ENCODE results near the gene BMP2K.
"Not testable (repeated sequence)": the region's sequence is repeated elsewhere in the genome, so short reads cannot be mapped to it uniquely, and the experiment has no call there.

Gene BMP2K

GRCh38 chr4:78839676-78840075 lies 63.5 kb downstream of the BMP2K start:
- not testable (repeated sequence) for H3K4me3 ChIP-seq (ENCODE audit: low read length); H3K9me3 ChIP-seq (ENCODE audit: control insufficient read depth, low read depth, low read length); H3K9ac ChIP-seq (ENCODE audit: low read length); H3K27me3 ChIP-seq (ENCODE audit: control insufficient read depth, insufficient read depth, low read length); H3K27ac ChIP-seq (ENCODE audit: low read length); H3K36me3 ChIP-seq (ENCODE audit: control insufficient read depth, low read depth, low read length); H3K4me1 ChIP-seq (ENCODE audit: control insufficient read depth, low read depth, low read length)

GRCh38 chr4:78840286-78840685 lies 64.1 kb downstream of the BMP2K start:
- H3K36me3 ChIP-seq (ENCODE audit: control insufficient read depth, low read depth, low read length); H3K4me3 ChIP-seq (ENCODE audit: low read length); H3K27me3 ChIP-seq (ENCODE audit: control insufficient read depth, insufficient read depth, low read length); H3K27ac ChIP-seq (ENCODE audit: low read length); H3K9me3 ChIP-seq (ENCODE audit: control insufficient read depth, low read depth, low read length); H3K9ac ChIP-seq (ENCODE audit: low read length); H3K4me1 ChIP-seq (ENCODE audit: control insufficient read depth, low read depth, low read length): not testable (repeated sequence)

- H3K27ac ChIP-seq (ENCODE audit: low read length): no peak overlapping the region
- no peak overlapping the region for H3K4me3 ChIP-seq (ENCODE audit: low read length)
- H3K36me3 ChIP-seq (ENCODE audit: control insufficient read depth, low read depth, low read length): peaks cover 5% of the 10 kb centered on the region
- no peaks in the 10 kb centered on the region for H3K4me1 ChIP-seq (ENCODE audit: control insufficient read depth, low read depth, low read length)
- H3K27me3 ChIP-seq (ENCODE audit: control insufficient read depth, insufficient read depth, low read length): no peaks in the 10 kb centered on the region
- H3K9ac ChIP-seq (ENCODE audit: low read length): no peak overlapping the region
- H3K9me3 ChIP-seq (ENCODE audit: control insufficient read depth, low read depth, low read length): no peaks in the 10 kb centered on the region
These were observed 69.3 kb downstream of the BMP2K start for GRCh38 chr4:78845472-78845871.

- Histone ChIP-seq H3K9ac (ENCODE audit: low read length) (no peak overlapping the region), H3K27me3 (ENCODE audit: control insufficient read depth, insufficient read depth, low read length) (no peaks in the 10 kb centered on the region), H3K4me1 (ENCODE audit: control insufficient read depth, low read depth, low read length) (no peaks in the 10 kb centered on the region), H3K27ac (ENCODE audit: low read length) (no peak overlapping the region), H3K36me3 (ENCODE audit: control insufficient read depth, low read depth, low read length) (peaks cover 5% of the 10 kb centered on the region), H3K4me3 (ENCODE audit: low read length) (no peak overlapping the region), H3K9me3 (ENCODE audit: control insufficient read depth, low read depth, low read length) (no peaks in the 10 kb centered on the region)
These were observed 70.1 kb downstream of the BMP2K start for GRCh38 chr4:78846258-78846657.

GRCh38 chr4:78862314-78862737 lies 86.2 kb downstream of the BMP2K start:
- no peak overlapping the region for H3K27ac ChIP-seq (ENCODE audit: low read length)
- H3K4me3 ChIP-seq (ENCODE audit: low read length): no peak overlapping the region
- H3K9me3 ChIP-seq (ENCODE audit: control insufficient read depth, low read depth, low read length): no peaks in the 10 kb centered on the region
- peaks cover 16% of the 10 kb centered on the region for H3K36me3 ChIP-seq (ENCODE audit: control insufficient read depth, low read depth, low read length)
- H3K27me3 ChIP-seq (ENCODE audit: control insufficient read depth, insufficient read depth, low read length): no peaks in the 10 kb centered on the region
- no peak overlapping the region for H3K9ac ChIP-seq (ENCODE audit: low read length)
- no peaks in the 10 kb centered on the region for H3K4me1 ChIP-seq (ENCODE audit: control insufficient read depth, low read depth, low read length)

GRCh38 chr4:78863254-78863869 lies 87.2 kb downstream of the BMP2K start:
- peaks cover 16% of the 10 kb centered on the region for H3K36me3 ChIP-seq (ENCODE audit: control insufficient read depth, low read depth, low read length)
- no peaks in the 10 kb centered on the region for H3K4me1 ChIP-seq (ENCODE audit: control insufficient read depth, low read depth, low read length)
- H3K4me3 ChIP-seq (ENCODE audit: low read length): no peak overlapping the region
- H3K27me3 ChIP-seq (ENCODE audit: control insufficient read depth, insufficient read depth, low read length): no peaks in the 10 kb centered on the region
- no peak overlapping the region for H3K27ac ChIP-seq (ENCODE audit: low read length)
- H3K9ac ChIP-seq (ENCODE audit: low read length): no peak overlapping the region
- H3K9me3 ChIP-seq (ENCODE audit: control insufficient read depth, low read depth, low read length): no peaks in the 10 kb centered on the region

- H3K36me3 ChIP-seq (ENCODE audit: control insufficient read depth, low read depth, low read length): peaks cover 16% of the 10 kb centered on the region
- no peak overlapping the region for H3K27ac ChIP-seq (ENCODE audit: low read length)
- H3K4me1 ChIP-seq (ENCODE audit: control insufficient read depth, low read depth, low read length): no peaks in the 10 kb centered on the region
- no peak overlapping the region for H3K4me3 ChIP-seq (ENCODE audit: low read length)
- H3K27me3 ChIP-seq (ENCODE audit: control insufficient read depth, insufficient read depth, low read length): no peaks in the 10 kb centered on the region
- no peaks in the 10 kb centered on the region for H3K9me3 ChIP-seq (ENCODE audit: control insufficient read depth, low read depth, low read length)
- no peak overlapping the region for H3K9ac ChIP-seq (ENCODE audit: low read length)
These were observed 87.8 kb downstream of the BMP2K start for GRCh38 chr4:78863991-78864390.

GRCh38 chr4:78864405-78865024 lies 88.4 kb downstream of the BMP2K start:
- H3K9ac ChIP-seq (ENCODE audit: low read length): no peak overlapping the region
- H3K9me3 ChIP-seq (ENCODE audit: control insufficient read depth, low read depth, low read length): no peaks in the 10 kb centered on the region
- H3K27me3 ChIP-seq (ENCODE audit: control insufficient read depth, insufficient read depth, low read length): no peaks in the 10 kb centered on the region
- H3K27ac ChIP-seq (ENCODE audit: low read length): no peak overlapping the region
- peaks cover 16% of the 10 kb centered on the region for H3K36me3 ChIP-seq (ENCODE audit: control insufficient read depth, low read depth, low read length)
- H3K4me3 ChIP-seq (ENCODE audit: low read length): no peak overlapping the region
- no peaks in the 10 kb centered on the region for H3K4me1 ChIP-seq (ENCODE audit: control insufficient read depth, low read depth, low read length)

- Histone ChIP-seq H3K4me1 (ENCODE audit: control insufficient read depth, low read depth, low read length) (no peaks in the 10 kb centered on the region), H3K4me3 (ENCODE audit: low read length) (no peak overlapping the region), H3K27ac (ENCODE audit: low read length) (no peak overlapping the region), H3K27me3 (ENCODE audit: control insufficient read depth, insufficient read depth, low read length) (no peaks in the 10 kb centered on the region), H3K9ac (ENCODE audit: low read length) (no peak overlapping the region), H3K36me3 (ENCODE audit: control insufficient read depth, low read depth, low read length) (peaks cover 19% of the 10 kb centered on the region), H3K9me3 (ENCODE audit: control insufficient read depth, low read depth, low read length) (no peaks in the 10 kb centered on the region)
These were observed 89.3 kb downstream of the BMP2K start for GRCh38 chr4:78865451-78865850.

GRCh38 chr4:78868712-78869111 lies 92.6 kb downstream of the BMP2K start:
- not testable (repeated sequence) for H3K9me3 ChIP-seq (ENCODE audit: control insufficient read depth, low read depth, low read length); H3K27me3 ChIP-seq (ENCODE audit: control insufficient read depth, insufficient read depth, low read length); H3K9ac ChIP-seq (ENCODE audit: low read length); H3K27ac ChIP-seq (ENCODE audit: low read length); H3K4me3 ChIP-seq (ENCODE audit: low read length); H3K4me1 ChIP-seq (ENCODE audit: control insufficient read depth, low read depth, low read length)
- peaks cover 31% of the 10 kb centered on the region for H3K36me3 ChIP-seq (ENCODE audit: control insufficient read depth, low read depth, low read length)

- Histone ChIP-seq H3K27me3 (ENCODE audit: control insufficient read depth, insufficient read depth, low read length) (no peaks in the 10 kb centered on the region), H3K36me3 (ENCODE audit: control insufficient read depth, low read depth, low read length) (peaks cover 35% of the 10 kb centered on the region), H3K4me3 (ENCODE audit: low read length) (no peak overlapping the region), H3K9me3 (ENCODE audit: control insufficient read depth, low read depth, low read length) (no peaks in the 10 kb centered on the region), H3K27ac (ENCODE audit: low read length) (no peak overlapping the region), H3K4me1 (ENCODE audit: control insufficient read depth, low read depth, low read length) (no peaks in the 10 kb centered on the region), H3K9ac (ENCODE audit: low read length) (no peak overlapping the region)
These were observed 93.9 kb downstream of the BMP2K start for GRCh38 chr4:78870056-78870455.

- Histone ChIP-seq H3K4me1 (ENCODE audit: control insufficient read depth, low read depth, low read length) (peaks cover 11% of the 10 kb centered on the region), H3K27ac (ENCODE audit: low read length) (no peak overlapping the region), H3K4me3 (ENCODE audit: low read length) (no peak overlapping the region), H3K36me3 (ENCODE audit: control insufficient read depth, low read depth, low read length) (peaks cover 25% of the 10 kb centered on the region), H3K9me3 (ENCODE audit: control insufficient read depth, low read depth, low read length) (no peaks in the 10 kb centered on the region), H3K27me3 (ENCODE audit: control insufficient read depth, insufficient read depth, low read length) (no peaks in the 10 kb centered on the region), H3K9ac (ENCODE audit: low read length) (no peak overlapping the region)
These were observed 100.6 kb downstream of the BMP2K start for GRCh38 chr4:78876568-78877320.
